ACC112 (cell line): Measurements from ENCODE around the gene MATCAP1.

ENCODE experiments used
- H2AFZ ChIP-seq: fragments of 200-600 bp; sonication (generic); one replicate; pipeline ENCODE4 v1.6.0; 2017; ENCODE audit warnings: antibody characterized with exemption, low read length; ENCODE audit not compliant: unreplicated experiment
- H3K27ac ChIP-seq: fragments of 200-600 bp; sonication (generic); 2 replicates; pipeline ENCODE4 v1.5.1; 2014; ENCODE audit warnings: low read depth, mild to moderate bottlenecking, antibody characterized with exemption, low read length, moderate library complexity
- H3K27me3 ChIP-seq: fragments of 200-600 bp; sonication (generic); 2 replicates; pipeline ENCODE4 v1.6.1; 2014; ENCODE audit warnings: mild to moderate bottlenecking, antibody characterized with exemption, low read length, moderate library complexity, mixed read lengths; ENCODE audit not compliant: insufficient read depth
- H3K36me3 ChIP-seq: fragments of 200-600 bp; sonication (generic); 2 replicates; pipeline ENCODE4 v1.6.1; 2016; ENCODE audit warnings: mild to moderate bottlenecking, antibody characterized with exemption, low read length, moderate library complexity, mixed read lengths; ENCODE audit not compliant: insufficient read depth
- H3K4me1 ChIP-seq: fragments of 200-600 bp; sonication (generic); one replicate; pipeline ENCODE4 v1.6.1; 2016; ENCODE audit warnings: low read length, mixed read lengths; ENCODE audit not compliant: insufficient read depth, unreplicated experiment, control insufficient read depth
- H3K4me3 ChIP-seq: fragments of 200-600 bp; sonication (generic); 2 replicates; pipeline ENCODE4 v1.5.1; 2014; ENCODE audit warnings: mild to moderate bottlenecking, low read depth, low read length
- H3K79me2 ChIP-seq: fragments of 200-600 bp; sonication (generic); one replicate; pipeline ENCODE4 v1.6.0; 2016; ENCODE audit warnings: low read length; ENCODE audit not compliant: control insufficient read depth, unreplicated experiment, insufficient read depth

Gene MATCAP1

DNA sequence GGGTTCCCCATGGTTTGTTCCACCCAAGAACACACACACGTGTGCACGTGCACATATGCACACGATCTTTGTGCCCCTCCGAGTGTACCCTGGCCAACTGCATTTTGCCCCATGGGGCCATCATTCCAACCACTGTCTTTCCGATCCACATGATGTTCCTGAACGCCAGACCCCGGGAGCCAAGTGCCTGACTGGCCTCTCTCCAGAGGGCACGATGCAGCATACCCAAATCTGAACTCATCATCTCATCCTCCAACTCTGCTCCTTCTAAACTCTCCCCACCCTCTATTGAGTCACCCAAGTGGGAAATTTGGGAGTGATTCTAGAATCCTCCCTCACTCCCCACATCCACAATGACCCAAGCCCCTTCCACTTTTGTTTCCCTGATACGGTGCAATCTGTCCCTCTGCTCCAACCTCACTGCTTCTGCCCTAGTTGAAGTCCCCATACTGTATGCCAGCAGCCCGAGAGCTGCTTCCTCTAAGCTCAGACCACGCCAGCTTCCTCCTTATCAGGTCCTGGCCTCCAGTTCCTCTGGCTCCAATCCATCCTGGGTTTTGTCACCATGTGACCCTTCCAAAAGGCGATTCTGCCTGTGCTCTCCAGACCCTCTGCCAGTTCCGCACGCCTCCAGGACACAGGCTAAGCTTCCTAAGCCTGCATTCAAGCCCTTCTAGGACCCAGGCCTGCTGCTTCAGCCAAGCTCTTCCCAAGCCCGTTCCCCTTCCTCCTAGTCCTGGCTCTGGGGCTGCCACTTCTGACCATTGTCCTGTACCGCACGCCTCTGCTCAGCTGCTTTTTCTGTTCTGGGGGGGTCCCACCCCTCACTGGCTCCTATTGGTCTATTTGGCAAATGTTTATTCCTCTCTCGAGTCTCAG is 33.1 kb upstream of the MATCAP1 start:
- Histone ChIP-seq H3K27ac (no peak overlapping the region), H3K4me3 (no peak overlapping the region), H3K36me3 (no peaks in the 10 kb centered on the region), H3K4me1 (peaks cover 7% of the 10 kb centered on the region), H2AFZ (no peak overlapping the region), H3K27me3 (no peaks in the 10 kb centered on the region), H3K79me2 (no peaks in the 10 kb centered on the region)

DNA sequence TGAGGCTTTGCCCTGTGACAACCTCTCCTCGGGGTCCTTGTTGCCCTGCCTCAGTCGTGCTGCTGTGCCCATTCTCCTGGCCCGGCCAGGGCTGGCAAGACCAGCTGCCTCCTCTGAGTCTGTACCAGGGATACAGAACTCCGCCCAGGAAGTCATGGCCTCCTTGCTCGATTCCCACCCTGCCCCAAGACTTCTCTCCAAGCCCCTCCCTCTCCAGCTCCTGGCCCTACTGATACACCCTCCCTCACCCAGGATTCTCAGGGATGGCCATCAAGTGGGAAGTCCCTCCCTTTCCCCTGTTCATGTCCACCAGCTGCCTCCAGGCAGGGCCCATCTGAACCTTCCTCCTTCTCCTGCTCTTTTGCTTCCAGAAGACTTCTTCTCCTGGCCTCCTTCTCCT is 31.9 kb upstream of the MATCAP1 start:
- Histone ChIP-seq H3K4me3 (no peak overlapping the region), H3K79me2 (no peaks in the 10 kb centered on the region), H3K4me1 (peaks cover 7% of the 10 kb centered on the region), H3K27me3 (no peaks in the 10 kb centered on the region), H3K36me3 (no peaks in the 10 kb centered on the region), H2AFZ (no peak overlapping the region), H3K27ac (no peak overlapping the region)

DNA sequence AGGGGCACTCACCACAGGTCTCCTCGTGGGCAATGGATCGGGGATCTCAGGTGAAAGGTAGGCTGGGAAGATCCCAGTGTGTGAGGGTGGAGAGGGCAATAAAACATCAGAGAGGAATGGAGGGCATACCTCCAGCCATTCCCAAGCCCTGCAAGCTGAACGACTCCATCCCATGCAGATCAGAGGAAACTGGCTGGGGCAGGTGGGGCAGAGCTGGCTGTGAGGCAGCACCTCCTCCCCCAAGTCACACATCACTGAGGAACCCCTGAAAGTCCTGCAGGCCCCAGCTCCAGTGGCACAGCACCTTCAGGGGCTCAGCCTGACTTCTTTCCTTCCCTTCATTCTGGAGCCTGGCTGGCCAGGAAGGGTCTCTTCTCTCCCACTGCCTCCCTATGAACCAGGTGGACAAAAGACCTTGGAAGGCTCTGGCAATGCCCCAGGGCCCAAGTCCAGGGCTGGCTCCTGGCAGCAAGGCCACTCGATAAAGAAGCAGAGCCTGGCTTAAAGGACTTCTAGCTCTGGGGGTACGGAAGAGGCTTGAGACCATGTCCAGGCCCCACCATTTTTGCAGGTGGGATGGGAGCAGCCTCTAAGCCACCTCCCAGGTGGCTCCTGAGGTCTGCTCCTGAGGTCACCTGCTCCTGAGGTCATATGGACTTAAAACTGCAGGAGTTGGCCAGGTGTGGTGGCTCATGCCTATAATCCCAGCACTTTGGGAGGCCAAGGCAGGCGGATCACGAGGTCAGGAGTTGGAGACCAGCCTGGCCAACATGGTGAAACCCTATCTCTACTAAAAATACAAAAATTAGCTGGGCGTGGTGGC is 29.6 kb upstream of the MATCAP1 start:
- Histone ChIP-seq H3K4me1 (peaks cover 9% of the 10 kb centered on the region), H3K27me3 (no peaks in the 10 kb centered on the region), H3K79me2 (no peaks in the 10 kb centered on the region), H3K27ac (no peak overlapping the region), H3K36me3 (no peaks in the 10 kb centered on the region), H3K4me3 (no peak overlapping the region), H2AFZ (no peak overlapping the region)

DNA sequence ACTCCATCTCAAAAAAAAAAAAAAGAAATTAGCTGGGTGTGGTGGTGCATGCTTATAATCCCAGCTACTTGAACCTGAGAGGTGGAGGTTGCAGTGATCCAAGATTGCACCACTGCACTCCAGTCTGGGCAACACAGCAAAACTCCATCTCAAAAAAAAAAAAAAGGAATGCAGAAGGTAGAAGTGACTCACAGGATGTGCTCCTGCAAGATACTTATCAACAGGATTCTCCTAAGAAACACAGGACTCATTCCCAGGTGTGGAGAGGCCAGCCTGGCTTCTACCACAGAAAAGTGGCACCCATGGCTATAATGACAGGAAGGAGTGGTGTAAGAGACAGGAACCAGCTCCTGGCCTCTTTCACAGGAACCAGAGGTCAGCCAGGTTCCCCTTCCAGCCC is 29.0 kb upstream of the MATCAP1 start:
- no peak overlapping the region for H3K27ac ChIP-seq
- H3K4me3 ChIP-seq: no peak overlapping the region
- no peaks in the 10 kb centered on the region for H3K36me3 ChIP-seq
- H3K79me2 ChIP-seq: no peaks in the 10 kb centered on the region
- H3K4me1 ChIP-seq: peaks cover 15% of the 10 kb centered on the region
- H2AFZ ChIP-seq: no peak overlapping the region
- H3K27me3 ChIP-seq: no peaks in the 10 kb centered on the region

DNA sequence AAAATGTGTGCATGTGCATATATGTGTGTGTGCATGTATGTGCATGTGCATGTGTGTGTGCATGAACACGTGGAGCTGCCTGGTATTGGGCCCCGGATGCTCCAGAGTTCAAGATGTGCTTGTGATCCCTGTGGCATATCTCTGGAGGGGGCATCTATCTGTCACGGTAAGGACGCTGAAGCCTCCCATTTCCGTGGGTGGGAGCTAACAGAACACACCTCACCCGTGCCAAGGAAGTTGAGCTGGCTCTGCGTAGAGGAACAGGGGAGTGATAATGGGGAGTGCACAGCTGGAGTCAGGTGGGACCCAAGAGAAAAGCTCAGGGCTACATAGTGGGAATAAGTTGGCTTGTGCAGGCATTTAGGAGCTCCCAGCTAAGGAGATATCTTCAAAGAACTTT is 27.9 kb upstream of the MATCAP1 start:
- H3K36me3 ChIP-seq: no peaks in the 10 kb centered on the region
- H3K27me3 ChIP-seq: no peaks in the 10 kb centered on the region
- no peak overlapping the region for H3K27ac ChIP-seq
- H3K4me1 ChIP-seq: peaks cover 19% of the 10 kb centered on the region
- H3K4me3 ChIP-seq: no peak overlapping the region
- no peak overlapping the region for H2AFZ ChIP-seq
- no peaks in the 10 kb centered on the region for H3K79me2 ChIP-seq

DNA sequence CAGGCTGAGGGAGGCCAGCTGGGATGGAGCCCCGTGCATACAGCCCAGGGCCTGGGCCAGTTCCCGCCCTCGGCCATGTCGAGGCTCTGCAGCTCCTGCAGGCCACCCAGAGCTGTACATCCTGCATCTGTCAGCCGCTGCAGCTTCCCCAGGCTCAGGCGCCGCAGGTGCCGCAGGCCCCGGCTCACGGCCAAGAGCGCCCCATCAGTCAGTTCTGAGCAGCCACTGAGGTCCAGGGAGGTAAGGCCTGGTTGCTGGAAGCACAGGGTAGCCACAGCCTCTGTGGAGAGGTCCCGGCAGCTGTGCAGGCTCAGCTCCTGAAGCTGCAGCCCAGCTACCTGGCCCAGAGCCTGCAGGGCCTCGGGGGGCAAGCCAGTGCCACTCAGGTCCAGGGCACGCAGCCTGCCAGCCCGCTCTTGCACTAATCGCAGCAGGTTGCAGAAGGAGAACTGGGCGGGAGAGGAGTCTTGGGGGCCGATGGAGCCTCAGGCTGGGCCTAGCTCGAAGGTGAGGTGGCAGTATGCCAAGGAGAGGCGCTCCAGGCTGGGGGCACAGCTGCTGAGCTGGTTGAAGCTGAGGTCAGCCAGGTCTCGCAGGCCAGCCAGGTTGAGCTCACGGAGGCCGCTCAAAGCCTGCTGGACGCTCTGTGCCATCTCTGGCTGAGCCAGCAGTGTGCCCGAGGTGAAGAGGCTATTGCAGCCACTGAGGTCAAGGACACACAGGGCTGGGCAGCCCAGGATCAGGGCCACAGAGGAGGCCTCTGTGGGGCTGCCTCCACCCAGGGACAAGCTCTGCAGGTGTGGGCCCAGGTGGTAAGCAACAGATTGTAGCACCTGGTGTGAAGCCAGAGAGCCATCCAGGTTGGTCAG is 26.5 kb upstream of the MATCAP1 start:
- Histone ChIP-seq H3K27me3 (no peaks in the 10 kb centered on the region), H2AFZ (no peak overlapping the region), H3K79me2 (no peaks in the 10 kb centered on the region), H3K36me3 (no peaks in the 10 kb centered on the region), H3K4me3 (no peak overlapping the region), H3K27ac (no peak overlapping the region), H3K4me1 (peaks cover 25% of the 10 kb centered on the region)

DNA sequence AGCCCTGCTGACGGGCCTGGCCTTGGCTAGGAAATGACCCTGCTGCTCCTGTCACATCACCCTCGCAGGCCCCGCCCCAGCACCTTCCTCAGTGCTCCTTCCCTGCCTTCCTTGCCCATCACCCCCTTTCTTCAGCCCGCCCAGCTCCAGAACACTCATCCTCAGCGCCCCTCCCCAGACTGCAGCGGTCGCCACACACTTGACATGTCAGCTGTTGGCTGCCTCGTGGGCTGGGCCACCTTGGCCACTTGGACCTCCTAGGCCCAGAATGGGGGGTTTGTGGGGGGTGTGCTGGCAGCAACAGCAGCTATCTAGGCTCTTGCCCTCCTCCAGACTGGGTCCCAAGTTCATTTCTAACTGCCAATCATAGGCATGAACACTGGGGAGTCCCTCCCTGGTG is 25.8 kb upstream of the MATCAP1 start:
- Histone ChIP-seq H3K27ac (no peak overlapping the region), H3K4me3 (no peak overlapping the region), H3K79me2 (no peaks in the 10 kb centered on the region), H3K27me3 (no peaks in the 10 kb centered on the region), H3K4me1 (peaks cover 25% of the 10 kb centered on the region), H3K36me3 (no peaks in the 10 kb centered on the region), H2AFZ (no peak overlapping the region)

DNA sequence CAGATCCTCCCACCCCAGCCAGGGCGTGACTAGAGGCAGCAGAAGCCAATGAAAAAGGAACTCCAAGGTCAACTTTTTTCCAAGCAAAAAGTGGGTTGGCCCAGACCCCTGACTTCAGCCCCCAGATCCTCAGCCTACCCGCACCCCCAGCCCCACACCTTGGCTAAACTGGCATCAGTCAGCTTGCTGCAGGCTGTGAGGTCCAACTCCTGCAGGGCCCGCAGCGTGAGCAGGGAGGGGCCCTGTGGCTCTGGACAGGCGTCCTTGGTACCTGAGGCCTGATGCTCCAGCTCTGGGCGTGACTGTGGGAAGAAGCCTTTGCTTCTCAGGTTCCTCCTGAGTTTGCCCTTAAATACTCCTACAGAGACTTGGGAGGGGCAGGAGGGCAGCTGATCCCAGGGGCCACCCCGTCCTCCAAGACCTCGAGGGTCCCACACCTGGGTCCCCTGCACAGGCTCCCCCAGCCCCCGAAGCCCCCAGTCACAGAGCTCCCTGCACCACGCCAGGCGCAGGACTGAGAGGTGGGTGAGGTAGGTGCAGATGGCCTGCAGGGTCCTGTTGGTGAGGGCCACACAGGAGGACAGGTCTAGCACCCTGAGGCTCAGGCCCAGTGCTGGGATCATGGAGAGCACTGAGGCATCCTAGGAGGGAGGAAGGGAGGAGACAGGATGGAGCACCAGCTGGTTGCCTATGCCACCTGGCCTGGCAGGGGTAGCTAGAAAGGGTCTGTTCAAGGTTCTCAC is 24.6 kb upstream of the MATCAP1 start:
- Histone ChIP-seq H2AFZ (no peak overlapping the region), H3K27me3 (no peaks in the 10 kb centered on the region), H3K4me1 (peaks cover 25% of the 10 kb centered on the region), H3K27ac (no peak overlapping the region; the same call in 1 of the 2 replicates), H3K79me2 (no peaks in the 10 kb centered on the region), H3K36me3 (no peaks in the 10 kb centered on the region), H3K4me3 (no peak overlapping the region)

DNA sequence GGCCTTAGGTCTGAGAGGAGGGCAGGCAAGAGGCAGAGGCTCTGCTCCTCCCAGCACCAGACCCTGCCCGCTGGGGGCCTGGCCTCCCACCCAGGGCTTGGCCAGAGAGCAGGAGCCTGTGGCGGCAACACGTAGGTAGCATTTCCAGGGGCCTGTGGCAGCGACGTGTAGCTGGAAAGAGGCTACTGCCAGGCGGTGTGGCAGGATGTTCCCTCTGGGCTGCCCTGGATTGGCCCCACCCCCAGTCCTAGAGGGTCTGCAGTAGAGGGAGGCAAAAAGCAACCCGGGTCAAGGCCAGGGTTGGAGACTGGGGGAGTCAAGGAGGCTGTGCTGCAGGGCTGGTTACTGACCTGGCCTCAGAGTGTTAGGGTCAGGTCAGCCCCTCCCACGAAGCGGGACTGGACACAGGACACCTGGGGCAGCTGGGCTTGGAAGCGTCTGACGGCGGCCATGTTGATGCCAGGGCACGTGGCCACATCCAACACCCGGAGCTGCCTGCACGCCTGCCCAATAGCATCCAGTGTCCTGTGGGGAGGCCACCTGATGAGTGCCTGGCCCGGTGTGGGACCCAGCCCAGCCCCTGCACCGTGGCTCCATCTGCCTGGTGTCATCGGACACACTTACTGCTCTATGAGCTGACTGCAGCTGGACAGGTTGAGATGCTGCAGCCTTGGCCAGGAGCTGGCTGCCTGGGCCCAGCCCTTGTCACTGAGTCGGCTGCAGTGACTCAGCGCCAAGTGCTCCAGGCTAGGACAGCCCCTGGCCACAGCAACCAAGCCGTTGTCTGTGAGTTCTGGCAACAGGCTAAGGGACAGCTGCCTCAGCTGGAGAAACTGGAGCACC is 23.7 kb upstream of the MATCAP1 start:
- peaks cover 25% of the 10 kb centered on the region for H3K4me1 ChIP-seq
- no peak overlapping the region for H3K4me3 ChIP-seq

More for the DNA sequence above, 23.7 kb upstream of the MATCAP1 start:
- H3K27me3 ChIP-seq: no peaks in the 10 kb centered on the region
- no peaks in the 10 kb centered on the region for H3K36me3 ChIP-seq
- H3K79me2 ChIP-seq: no peaks in the 10 kb centered on the region
- no peak overlapping the region for H2AFZ ChIP-seq
- H3K27ac ChIP-seq: peak overlapping the region; percentile 26
